ENCODE data around the gene TBC1D24. TPM values are rescaled to one million over a fixed set of nuclear protein-coding genes. Genes with fewer than 3 reads are reported as not detected.

TBC1D24 gene
- total and polyA plus RNA-seq, 2 experiments from 2014 or later, result 5.4 to 21.0 TPM

DNA sequence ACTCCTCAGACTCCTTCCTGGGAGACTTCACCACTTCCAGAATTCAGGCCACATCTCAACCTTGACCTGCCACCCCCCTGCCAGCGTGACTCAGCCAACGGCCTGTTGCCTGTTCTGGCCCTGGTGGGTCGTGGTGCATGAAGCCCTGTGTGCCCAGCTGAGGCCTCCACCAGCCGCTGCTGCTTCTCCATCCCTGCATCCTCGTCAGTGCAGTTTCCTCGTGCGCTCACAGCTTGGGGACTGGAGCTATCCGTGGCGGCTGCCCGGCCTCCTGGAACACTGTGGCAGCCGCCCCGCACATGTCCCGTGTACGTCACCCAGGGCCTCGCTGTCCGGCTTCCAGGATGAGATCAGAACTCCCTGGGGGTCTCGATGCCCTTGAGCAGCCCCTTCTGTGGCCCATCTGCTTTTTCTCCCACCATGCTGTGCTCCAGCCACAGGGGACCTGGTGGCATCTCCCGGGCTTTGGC, 23.0 kb upstream of the TBC1D24 start (continued):
- TF ChIP-seq, protein P1, sequence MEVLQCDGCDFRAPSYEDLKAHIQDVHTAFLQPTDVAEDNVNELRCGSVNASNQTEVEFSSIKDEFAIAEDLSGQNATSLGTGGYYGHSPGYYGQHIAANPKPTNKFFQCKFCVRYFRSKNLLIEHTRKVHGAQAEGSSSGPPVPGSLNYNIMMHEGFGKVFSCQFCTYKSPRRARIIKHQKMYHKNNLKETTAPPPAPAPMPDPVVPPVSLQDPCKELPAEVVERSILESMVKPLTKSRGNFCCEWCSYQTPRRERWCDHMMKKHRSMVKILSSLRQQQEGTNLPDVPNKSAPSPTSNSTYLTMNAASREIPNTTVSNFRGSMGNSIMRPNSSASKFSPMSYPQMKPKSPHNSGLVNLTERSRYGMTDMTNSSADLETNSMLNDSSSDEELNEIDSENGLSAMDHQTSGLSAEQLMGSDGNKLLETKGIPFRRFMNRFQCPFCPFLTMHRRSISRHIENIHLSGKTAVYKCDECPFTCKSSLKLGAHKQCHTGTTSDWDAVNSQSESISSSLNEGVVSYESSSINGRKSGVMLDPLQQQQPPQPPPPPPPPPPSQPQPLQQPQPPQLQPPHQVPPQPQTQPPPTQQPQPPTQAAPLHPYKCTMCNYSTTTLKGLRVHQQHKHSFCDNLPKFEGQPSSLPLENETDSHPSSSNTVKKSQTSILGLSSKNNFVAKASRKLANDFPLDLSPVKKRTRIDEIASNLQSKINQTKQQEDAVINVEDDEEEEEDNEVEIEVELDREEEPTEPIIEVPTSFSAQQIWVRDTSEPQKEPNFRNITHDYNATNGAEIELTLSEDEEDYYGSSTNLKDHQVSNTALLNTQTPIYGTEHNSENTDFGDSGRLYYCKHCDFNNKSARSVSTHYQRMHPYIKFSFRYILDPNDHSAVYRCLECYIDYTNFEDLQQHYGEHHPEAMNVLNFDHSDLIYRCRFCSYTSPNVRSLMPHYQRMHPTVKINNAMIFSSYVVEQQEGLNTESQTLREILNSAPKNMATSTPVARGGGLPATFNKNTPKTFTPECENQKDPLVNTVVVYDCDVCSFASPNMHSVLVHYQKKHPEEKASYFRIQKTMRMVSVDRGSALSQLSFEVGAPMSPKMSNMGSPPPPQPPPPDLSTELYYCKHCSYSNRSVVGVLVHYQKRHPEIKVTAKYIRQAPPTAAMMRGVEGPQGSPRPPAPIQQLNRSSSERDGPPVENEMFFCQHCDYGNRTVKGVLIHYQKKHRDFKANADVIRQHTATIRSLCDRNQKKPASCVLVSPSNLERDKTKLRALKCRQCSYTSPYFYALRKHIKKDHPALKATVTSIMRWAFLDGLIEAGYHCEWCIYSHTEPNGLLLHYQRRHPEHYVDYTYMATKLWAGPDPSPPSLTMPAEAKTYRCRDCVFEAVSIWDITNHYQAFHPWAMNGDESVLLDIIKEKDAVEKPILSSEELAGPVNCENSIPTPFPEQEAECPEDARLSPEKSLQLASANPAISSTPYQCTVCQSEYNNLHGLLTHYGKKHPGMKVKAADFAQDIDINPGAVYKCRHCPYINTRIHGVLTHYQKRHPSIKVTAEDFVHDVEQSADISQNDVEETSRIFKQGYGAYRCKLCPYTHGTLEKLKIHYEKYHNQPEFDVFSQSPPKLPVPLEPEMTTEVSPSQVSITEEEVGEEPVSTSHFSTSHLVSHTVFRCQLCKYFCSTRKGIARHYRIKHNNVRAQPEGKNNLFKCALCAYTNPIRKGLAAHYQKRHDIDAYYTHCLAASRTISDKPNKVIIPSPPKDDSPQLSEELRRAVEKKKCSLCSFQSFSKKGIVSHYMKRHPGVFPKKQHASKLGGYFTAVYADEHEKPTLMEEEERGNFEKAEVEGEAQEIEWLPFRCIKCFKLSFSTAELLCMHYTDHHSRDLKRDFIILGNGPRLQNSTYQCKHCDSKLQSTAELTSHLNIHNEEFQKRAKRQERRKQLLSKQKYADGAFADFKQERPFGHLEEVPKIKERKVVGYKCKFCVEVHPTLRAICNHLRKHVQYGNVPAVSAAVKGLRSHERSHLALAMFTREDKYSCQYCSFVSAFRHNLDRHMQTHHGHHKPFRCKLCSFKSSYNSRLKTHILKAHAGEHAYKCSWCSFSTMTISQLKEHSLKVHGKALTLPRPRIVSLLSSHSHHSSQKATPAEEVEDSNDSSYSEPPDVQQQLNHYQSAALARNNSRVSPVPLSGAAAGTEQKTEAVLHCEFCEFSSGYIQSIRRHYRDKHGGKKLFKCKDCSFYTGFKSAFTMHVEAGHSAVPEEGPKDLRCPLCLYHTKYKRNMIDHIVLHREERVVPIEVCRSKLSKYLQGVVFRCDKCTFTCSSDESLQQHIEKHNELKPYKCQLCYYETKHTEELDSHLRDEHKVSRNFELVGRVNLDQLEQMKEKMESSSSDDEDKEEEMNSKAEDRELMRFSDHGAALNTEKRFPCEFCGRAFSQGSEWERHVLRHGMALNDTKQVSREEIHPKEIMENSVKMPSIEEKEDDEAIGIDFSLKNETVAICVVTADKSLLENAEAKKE (CRISPR knock-in tag; IDR thresholded peaks at IDR 0.05), result no peak
- TF ChIP-seq, protein P2, sequence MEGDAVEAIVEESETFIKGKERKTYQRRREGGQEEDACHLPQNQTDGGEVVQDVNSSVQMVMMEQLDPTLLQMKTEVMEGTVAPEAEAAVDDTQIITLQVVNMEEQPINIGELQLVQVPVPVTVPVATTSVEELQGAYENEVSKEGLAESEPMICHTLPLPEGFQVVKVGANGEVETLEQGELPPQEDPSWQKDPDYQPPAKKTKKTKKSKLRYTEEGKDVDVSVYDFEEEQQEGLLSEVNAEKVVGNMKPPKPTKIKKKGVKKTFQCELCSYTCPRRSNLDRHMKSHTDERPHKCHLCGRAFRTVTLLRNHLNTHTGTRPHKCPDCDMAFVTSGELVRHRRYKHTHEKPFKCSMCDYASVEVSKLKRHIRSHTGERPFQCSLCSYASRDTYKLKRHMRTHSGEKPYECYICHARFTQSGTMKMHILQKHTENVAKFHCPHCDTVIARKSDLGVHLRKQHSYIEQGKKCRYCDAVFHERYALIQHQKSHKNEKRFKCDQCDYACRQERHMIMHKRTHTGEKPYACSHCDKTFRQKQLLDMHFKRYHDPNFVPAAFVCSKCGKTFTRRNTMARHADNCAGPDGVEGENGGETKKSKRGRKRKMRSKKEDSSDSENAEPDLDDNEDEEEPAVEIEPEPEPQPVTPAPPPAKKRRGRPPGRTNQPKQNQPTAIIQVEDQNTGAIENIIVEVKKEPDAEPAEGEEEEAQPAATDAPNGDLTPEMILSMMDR (conservative IDR thresholded peaks at IDR 0.05; ENCODE audit: low read depth in 2 of 2), result no peak

DNA sequence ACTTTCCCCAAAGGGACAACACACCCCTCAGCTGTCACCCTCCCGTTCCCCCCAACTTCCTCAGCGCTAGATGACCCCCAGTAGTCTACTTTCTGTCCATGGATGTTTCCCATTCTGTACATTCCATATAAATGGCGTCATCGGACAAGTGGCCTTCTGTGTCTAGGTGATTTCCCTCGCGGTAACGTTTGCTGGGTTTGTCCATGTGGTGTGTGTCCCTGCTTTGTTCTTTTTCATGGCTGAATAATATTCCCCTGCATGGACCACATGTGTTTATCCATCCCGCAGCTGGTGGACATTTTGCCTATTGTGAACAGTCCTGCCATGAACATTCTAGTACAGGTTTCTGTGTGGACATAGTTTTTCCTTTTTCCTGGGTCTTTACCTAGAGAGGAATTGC, 22.3 kb upstream of the TBC1D24 start:
- Histone ChIP-seq H3F3A (replicated peaks; ENCODE audit: low read depth) (peaks cover 11% of the 10 kb centered on the region; the same call in 1 of the 2 replicates), H3K4me2 (no peak overlapping the region), H3K27me3 (ENCODE audit: insufficient read depth) (no peaks in the 10 kb centered on the region), H3K27ac (ENCODE audit: low read depth) (no peak overlapping the region), H2AFZ (no peak overlapping the region), H3K9me2 (ENCODE audit: insufficient read depth) (no peaks in the 10 kb centered on the region), H3K79me2 (replicated peaks; ENCODE audit: insufficient read depth) (no peaks in the 10 kb centered on the region), H4K20me1 (replicated peaks; ENCODE audit: insufficient read depth) (peaks cover 1% of the 10 kb centered on the region; the same call in 1 of the 2 replicates), H3K4me3 (no peak overlapping the region), H3K36me3 (ENCODE audit: insufficient read depth) (peaks cover 7% of the 10 kb centered on the region; the same call in 1 of the 2 replicates), H3K4me1 (ENCODE audit: insufficient read depth) (no peaks in the 10 kb centered on the region)
- no peak for ATAC-seq
- DNase-seq (ENCODE audit: low spot score), result no peak
- Mint-ChIP-seq H3K4me1 (peaks cover 1% of the 10 kb centered on the region; the same call in 1 of the 3 replicates), H3K4me3 (no peak overlapping the region), H3K9me3 (no peaks in the 10 kb centered on the region), H3K27ac (no peak overlapping the region), H3K36me3 (ENCODE audit: low read depth) (peaks cover 72% of the 10 kb centered on the region), H3K27me3 (ENCODE audit: insufficient read depth, low read depth, poor library complexity) (peaks cover 17% of the 10 kb centered on the region)
- TF ChIP-seq EZH2phosphoT487 (IDR thresholded peaks at IDR 0.05; ENCODE audit: unreplicated experiment), result no peak
- no peak for TF ChIP-seq ZNF114 (CRISPR knock-in tag; IDR thresholded peaks at IDR 0.05)
- TF ChIP-seq STAT1 (IDR thresholded peaks at IDR 0.05; ENCODE audit: unreplicated experiment), result no peak
- TF ChIP-seq POLR2AphosphoS5 (IDR thresholded peaks at IDR 0.05; ENCODE audit: low read depth), result no peak
- TF ChIP-seq, protein P1 (CRISPR knock-in tag; IDR thresholded peaks at IDR 0.05), result no peak
